OCI-LY1 (cell line): Measurements from ENCODE around the gene OCIAD2.

Source experiments
- EZH2 ChIP-seq: fragments of 200-600 bp; sonication (generic), shearing (Covaris generic); IDR thresholded peaks from 2 replicates; pipeline ENCODE4 v1.8.0; 2017; ENCODE audit warnings: borderline replicate concordance, mixed run types, mild to moderate bottlenecking, antibody characterized with exemption, low read length, moderate library complexity, mixed read lengths
- TF ChIP-seq, protein P1 (sequence below): fragments of 200-600 bp; sonication (generic), shearing (Covaris generic); IDR thresholded peaks from 2 replicates; pipeline ENCODE4 v1.5.1; 2017; ENCODE audit warnings: mild to moderate bottlenecking, antibody characterized with exemption, low read length, moderate library complexity, mixed read lengths

DNA sequence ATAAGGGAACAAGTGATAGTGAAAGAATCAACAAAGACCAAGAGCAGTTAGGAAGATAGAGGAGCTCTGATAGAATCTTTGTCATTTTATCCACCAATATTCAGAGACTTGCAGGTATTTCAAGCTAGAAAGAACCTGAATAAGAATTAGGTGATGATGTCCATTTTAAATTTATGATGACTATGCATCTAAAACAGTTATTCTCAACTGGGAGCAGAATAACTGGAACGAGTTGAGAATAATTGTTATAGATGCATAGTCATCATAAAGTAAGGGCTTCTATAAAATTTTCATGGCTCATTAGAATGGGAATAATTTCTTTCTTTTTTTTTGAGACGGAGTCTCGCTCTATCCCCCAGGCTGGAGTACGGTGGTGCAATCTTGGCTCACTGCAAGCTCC, 69.9 kb downstream of the OCIAD2 start:
- no peak for TF ChIP-seq EZH2
- TF ChIP-seq, protein P1, sequence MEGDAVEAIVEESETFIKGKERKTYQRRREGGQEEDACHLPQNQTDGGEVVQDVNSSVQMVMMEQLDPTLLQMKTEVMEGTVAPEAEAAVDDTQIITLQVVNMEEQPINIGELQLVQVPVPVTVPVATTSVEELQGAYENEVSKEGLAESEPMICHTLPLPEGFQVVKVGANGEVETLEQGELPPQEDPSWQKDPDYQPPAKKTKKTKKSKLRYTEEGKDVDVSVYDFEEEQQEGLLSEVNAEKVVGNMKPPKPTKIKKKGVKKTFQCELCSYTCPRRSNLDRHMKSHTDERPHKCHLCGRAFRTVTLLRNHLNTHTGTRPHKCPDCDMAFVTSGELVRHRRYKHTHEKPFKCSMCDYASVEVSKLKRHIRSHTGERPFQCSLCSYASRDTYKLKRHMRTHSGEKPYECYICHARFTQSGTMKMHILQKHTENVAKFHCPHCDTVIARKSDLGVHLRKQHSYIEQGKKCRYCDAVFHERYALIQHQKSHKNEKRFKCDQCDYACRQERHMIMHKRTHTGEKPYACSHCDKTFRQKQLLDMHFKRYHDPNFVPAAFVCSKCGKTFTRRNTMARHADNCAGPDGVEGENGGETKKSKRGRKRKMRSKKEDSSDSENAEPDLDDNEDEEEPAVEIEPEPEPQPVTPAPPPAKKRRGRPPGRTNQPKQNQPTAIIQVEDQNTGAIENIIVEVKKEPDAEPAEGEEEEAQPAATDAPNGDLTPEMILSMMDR: no peak
